AG04449 (cell line): Measurements from ENCODE around the gene SKI.

Source experiments
- CTCF ChIA-PET: fragments of 350-600 bp; formaldehyde crosslinking; extraction: SDS; loops from one replicate; lab custom pipeline; 2021; ENCODE audit warnings: antibody characterized with exemption; lab: Yijun Ruan, JAX
- POLR2A ChIA-PET: fragments of 400-600, 350-600 bp; formaldehyde crosslinking; extraction: SDS; loops from one replicate; lab custom pipeline; 2020; ENCODE audit warnings: antibody characterized with exemption, inconsistent platforms; lab: Yijun Ruan, JAX
- DNase-seq: peaks from one replicate; pipeline ENCODE4 v3.0.0-alpha.2; 2010; ENCODE audit warnings: low read depth, low spot score
- H3K4me3 ChIP-seq: 2 replicates; pipeline ENCODE4 v1.5.1; 2011; ENCODE audit warnings: low read depth, mild to moderate bottlenecking, control low read depth, low read length
- CTCF ChIP-seq: IDR thresholded peaks from one replicate; pipeline ENCODE4 v1.5.1; 2011; ENCODE audit warnings: mild to moderate bottlenecking, moderate library complexity, low read length, control low read depth, inconsistent platforms; ENCODE audit not compliant: insufficient read depth; ENCODE audit errors: missing control alignments

The SKI gene

GRCh38 chr1:2278591-2279209 lies 50.6 kb downstream of the SKI start:
- no peak overlapping the region; the same call in 1 of the 2 replicates for H3K4me3 ChIP-seq
- no peak for DNase-seq
- POLR2A ChIA-PET: no interaction called here
- TF ChIP-seq CTCF: no peak
- CTCF ChIA-PET: no interaction called here

DNA sequence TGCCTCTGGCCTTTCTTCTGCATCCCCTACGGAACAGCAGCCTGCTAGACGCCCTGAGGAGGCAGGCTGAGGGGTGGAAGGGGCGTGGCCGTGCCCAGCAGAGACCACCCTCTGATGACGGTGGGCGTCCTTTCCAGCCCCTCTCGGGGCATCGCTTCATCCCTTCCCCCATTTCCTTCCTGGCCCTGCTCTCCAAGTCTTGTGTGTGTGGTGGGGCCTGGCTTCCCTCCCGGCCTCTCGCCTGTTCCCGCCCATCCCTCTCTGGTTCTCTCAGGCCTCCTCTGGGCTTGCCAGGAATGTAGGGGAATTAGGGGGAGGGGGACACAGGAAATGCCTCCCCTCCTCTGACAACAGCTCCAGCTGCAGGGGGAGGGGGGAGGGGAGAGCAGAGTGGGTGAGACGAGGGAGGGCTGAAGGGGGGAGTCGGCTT lies 51.1 kb downstream of the SKI start:
- TF ChIP-seq CTCF: no peak
- 0 out of 2 replicates have a peak overlapping the region, but pooled peaks have one; percentile 25 for H3K4me3 ChIP-seq
- ChIA-PET CTCF (no interaction called here), POLR2A (no interaction called here)
- DNase-seq: peak; percentile 69

GRCh38 chr1:2279817-2280216 lies 51.7 kb downstream of the SKI start:
- ChIA-PET CTCF (no interaction called here), POLR2A (no interaction called here)
- H3K4me3 ChIP-seq: no peak overlapping the region
- TF ChIP-seq CTCF: no peak
- DNase-seq: no peak

DNA sequence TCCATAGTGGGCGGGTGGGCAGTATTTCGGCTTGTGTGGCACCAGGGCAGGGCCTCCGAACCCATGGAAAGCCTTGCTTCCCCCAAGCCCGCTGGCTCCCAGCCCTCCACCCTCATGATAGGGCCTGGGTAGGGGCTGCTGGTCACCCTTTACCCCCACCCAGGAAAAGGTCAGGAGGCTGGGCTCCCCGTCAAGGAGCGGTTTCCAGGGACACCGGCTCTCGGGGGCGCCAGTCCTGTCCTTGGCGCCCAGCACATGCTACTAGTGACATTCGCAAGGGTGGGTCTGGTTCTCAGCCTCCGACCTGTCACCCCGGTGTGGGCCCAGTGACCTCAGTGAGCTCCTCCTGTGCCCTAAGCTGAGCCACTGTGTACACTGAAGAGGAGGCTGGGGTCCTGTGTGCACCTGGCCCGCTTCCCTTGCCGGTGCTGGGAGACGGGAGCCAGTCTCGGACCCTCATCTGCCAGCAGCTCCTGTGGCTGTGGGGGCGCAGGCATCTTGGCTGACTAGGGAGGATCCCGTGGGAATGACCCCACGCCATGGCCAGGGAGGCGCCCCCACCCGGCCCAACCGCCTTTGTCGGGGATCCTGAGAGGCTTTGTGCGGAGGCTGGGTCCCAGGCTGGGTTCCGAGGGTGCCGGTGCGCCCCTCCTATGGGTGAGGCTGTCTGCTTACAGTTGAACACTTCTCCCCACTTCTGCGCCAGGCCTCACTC lies 54.6 kb downstream of the SKI start:
- CTCF ChIA-PET: no interaction called here
- POLR2A ChIA-PET: no interaction called here
- DNase-seq: no peak
- no peak for TF ChIP-seq CTCF
- no peak overlapping the region for H3K4me3 ChIP-seq

DNA sequence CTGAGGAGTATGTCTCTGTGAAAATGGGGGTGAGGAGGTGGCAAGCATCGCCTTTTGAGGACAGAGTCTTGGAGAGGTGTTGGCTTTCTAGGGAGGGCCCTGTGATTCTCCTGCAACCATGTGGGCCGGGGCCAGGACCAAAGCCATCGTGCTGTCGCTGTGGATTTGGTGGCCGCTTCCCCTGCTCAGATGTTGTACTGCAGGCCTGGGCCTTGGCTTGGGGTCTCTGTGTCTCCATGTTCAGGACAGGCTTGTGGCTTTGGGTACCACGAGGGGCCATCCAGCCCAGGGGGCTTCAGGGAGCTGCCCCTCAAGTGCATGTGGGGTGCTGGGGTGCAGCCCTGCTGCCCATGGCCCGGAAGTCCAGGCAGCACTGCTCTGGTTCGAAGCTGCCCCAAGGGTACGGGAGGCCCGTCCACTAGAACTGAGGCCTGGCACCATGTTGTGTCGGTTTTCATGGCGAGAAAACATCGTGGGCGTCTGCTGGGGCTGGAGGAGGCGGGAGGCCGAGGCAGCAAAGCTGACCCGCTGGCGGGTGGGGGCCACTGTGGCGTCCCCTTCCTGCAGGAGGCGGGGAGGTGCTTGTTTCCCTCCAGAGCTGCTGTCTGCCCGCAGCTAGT lies 55.4 kb downstream of the SKI start:
- no peak overlapping the region for H3K4me3 ChIP-seq
- ChIA-PET CTCF (no interaction called here), POLR2A (no interaction called here)
- no peak for TF ChIP-seq CTCF
- no peak for DNase-seq
